Thyroid gland (tissue), 4 donors: ENCODE measurements around the gene COBLL1.

Experiments
- POLR2A ChIP-seq, 2 donors: fragments of 450-650 bp; IDR thresholded peaks; one replicate each; pipeline ENCODE4 v1.6.1; 2017; ENCODE audit warnings: antibody characterized with exemption in 2 of 2, mild to moderate bottlenecking in 2 of 2, moderate library complexity in 1 of 2
- TF ChIP-seq, protein P1 (sequence below), 6 experiments: fragments of 200-600 bp in 3 of 6; fragments of 450-650 bp in 3 of 6; sonication (generic) in 3 of 6; IDR thresholded peaks; one replicate each; pipeline ENCODE4 v1.5.1; 2016 to 2019; ENCODE audit warnings: antibody characterized with exemption in 6 of 6, mild to moderate bottlenecking in 2 of 6, inconsistent platforms in 1 of 6, moderate library complexity in 1 of 6

DNA sequence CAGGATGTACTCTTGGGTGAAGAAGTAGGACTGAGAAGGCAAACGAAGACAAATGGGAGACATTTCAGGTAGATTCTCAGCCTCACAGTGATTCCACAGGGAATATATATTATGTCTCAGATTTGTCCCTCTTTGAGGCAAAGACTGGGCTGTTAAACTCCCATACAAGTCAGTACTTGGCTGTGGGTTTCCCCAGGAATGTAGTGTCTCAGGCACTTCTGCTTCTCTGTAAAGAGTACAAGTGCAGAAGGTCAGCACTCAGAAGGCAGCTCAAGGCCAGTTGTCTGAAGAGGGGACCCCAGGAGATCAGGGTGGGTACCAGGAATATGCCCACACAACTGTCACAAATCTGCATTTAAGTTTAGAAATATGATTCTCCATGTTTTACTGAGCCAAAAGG, 39.9 kb upstream of the COBLL1 start:
- TF ChIP-seq, protein P1, sequence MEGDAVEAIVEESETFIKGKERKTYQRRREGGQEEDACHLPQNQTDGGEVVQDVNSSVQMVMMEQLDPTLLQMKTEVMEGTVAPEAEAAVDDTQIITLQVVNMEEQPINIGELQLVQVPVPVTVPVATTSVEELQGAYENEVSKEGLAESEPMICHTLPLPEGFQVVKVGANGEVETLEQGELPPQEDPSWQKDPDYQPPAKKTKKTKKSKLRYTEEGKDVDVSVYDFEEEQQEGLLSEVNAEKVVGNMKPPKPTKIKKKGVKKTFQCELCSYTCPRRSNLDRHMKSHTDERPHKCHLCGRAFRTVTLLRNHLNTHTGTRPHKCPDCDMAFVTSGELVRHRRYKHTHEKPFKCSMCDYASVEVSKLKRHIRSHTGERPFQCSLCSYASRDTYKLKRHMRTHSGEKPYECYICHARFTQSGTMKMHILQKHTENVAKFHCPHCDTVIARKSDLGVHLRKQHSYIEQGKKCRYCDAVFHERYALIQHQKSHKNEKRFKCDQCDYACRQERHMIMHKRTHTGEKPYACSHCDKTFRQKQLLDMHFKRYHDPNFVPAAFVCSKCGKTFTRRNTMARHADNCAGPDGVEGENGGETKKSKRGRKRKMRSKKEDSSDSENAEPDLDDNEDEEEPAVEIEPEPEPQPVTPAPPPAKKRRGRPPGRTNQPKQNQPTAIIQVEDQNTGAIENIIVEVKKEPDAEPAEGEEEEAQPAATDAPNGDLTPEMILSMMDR (IDR thresholded peaks at IDR 0.05) = no peak
- TF ChIP-seq POLR2A (IDR thresholded peaks at IDR 0.05) = no peak
